ENCODE measurements around the gene SYNJ2.
"Not testable (repeated sequence)": the region's sequence is repeated elsewhere in the genome, so short reads cannot be mapped to it uniquely, and the experiment has no call there.

SYNJ2 gene

DNA sequence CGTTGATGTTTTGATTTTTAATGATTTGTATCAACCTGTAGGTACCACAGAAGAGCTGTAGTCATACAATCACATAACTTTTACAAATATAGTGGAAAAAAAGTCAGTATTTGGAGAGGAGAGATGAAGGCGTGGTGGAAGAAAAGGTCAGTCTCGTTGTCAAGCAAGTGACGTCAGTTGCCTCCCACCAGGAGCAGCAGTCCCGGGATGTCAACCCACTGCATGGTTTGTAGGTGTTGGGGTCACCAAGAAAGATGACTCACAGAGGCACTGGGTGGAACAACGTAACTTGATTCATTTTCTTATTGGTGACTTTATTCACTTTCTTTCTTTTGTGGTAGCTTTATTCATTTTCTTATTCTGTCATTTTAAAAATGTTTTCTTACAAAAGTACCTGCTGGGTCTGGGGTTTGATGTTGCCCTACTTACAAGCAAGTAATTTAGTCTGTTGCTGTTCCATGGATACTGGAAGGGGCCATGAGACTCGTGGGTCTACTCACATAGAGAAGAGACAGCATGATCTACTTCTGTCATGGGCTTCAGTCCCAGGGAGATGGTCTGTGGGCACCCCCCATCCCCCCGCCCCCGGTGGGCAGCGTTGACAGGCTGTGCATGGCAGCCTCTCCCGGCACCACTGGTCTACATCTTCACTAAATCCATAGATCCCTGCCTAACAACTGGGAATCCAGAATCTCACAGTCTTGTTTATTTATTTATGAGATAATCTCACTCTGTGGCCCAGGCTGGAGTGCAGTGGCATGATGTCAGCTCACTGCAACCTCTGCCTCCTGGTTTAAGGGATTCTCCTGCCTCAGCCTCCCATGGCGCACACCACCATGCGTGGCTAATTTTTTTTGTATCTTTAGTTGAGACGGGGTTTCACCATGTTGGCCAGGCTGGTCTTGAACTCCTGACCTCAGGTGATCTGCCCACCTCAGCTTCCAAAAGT, 36.4 kb upstream of the SYNJ2 start:
- Histone ChIP-seq H3K4me2 (no peak overlapping the region), H3K27ac (no peak overlapping the region), H4K20me1 (ENCODE audit: insufficient read depth) (no peaks in the 10 kb centered on the region), H3K9ac (no peak overlapping the region), H3K4me1 (ENCODE audit: low read depth, poor library complexity, severe bottlenecking) (no peaks in the 10 kb centered on the region), H3K4me3 (IDR thresholded peaks at IDR 0.05; ENCODE audit: insufficient read depth, low read depth, low read length) (no peak overlapping the region), H2AFZ (ENCODE audit: low read depth) (no peak overlapping the region), H3K79me2 (ENCODE audit: insufficient read depth, low read depth) (no peaks in the 10 kb centered on the region), H3K36me3 (ENCODE audit: insufficient read depth) (no peaks in the 10 kb centered on the region), H3K27me3 (ENCODE audit: insufficient read depth, low read depth) (no peaks in the 10 kb centered on the region)
- TF ChIP-seq, protein P1, sequence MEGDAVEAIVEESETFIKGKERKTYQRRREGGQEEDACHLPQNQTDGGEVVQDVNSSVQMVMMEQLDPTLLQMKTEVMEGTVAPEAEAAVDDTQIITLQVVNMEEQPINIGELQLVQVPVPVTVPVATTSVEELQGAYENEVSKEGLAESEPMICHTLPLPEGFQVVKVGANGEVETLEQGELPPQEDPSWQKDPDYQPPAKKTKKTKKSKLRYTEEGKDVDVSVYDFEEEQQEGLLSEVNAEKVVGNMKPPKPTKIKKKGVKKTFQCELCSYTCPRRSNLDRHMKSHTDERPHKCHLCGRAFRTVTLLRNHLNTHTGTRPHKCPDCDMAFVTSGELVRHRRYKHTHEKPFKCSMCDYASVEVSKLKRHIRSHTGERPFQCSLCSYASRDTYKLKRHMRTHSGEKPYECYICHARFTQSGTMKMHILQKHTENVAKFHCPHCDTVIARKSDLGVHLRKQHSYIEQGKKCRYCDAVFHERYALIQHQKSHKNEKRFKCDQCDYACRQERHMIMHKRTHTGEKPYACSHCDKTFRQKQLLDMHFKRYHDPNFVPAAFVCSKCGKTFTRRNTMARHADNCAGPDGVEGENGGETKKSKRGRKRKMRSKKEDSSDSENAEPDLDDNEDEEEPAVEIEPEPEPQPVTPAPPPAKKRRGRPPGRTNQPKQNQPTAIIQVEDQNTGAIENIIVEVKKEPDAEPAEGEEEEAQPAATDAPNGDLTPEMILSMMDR (conservative IDR thresholded peaks at IDR 0.05; ENCODE audit: low read depth, low read length): no peak

DNA sequence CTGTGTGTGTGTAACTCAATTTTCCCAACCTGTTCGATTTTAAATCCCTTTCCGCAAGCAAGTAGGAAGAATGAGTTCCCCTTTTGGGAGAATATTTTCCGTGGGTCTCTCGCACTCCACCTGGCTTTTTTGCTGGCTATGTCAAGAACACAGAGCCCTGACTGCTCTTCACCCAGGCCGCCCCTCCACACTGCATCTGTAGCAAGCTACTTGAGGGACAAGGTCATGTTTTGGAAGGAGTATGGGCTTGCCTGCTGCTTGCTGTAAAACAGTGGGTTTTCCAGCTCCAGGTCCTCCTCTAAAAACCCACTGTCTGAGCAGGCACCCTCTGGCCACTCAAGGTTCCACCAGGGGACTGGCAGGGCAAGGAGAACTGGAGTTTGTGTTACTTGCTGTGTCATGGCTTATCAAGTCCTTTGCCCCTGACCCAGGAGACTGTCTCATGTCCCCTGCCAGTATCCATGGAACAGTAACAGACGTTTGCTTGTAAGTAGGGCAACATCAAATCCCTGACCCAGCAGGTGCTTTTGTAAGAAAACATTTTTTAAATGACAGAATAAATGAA, 35.5 kb upstream of the SYNJ2 start:
- Histone ChIP-seq H3K4me1 (ENCODE audit: low read depth, poor library complexity, severe bottlenecking) (no peaks in the 10 kb centered on the region), H3K27ac (no peak overlapping the region), H4K20me1 (ENCODE audit: insufficient read depth) (no peaks in the 10 kb centered on the region), H3K79me2 (ENCODE audit: insufficient read depth, low read depth) (no peaks in the 10 kb centered on the region), H3K27me3 (ENCODE audit: insufficient read depth, low read depth) (no peaks in the 10 kb centered on the region), H3K4me3 (IDR thresholded peaks at IDR 0.05; ENCODE audit: insufficient read depth, low read depth, low read length) (no peak overlapping the region), H2AFZ (ENCODE audit: low read depth) (no peak overlapping the region), H3K9ac (no peak overlapping the region), H3K4me2 (no peak overlapping the region), H3K36me3 (ENCODE audit: insufficient read depth) (no peaks in the 10 kb centered on the region)
- TF ChIP-seq, protein P1 (conservative IDR thresholded peaks at IDR 0.05; ENCODE audit: low read depth, low read length): no peak

DNA sequence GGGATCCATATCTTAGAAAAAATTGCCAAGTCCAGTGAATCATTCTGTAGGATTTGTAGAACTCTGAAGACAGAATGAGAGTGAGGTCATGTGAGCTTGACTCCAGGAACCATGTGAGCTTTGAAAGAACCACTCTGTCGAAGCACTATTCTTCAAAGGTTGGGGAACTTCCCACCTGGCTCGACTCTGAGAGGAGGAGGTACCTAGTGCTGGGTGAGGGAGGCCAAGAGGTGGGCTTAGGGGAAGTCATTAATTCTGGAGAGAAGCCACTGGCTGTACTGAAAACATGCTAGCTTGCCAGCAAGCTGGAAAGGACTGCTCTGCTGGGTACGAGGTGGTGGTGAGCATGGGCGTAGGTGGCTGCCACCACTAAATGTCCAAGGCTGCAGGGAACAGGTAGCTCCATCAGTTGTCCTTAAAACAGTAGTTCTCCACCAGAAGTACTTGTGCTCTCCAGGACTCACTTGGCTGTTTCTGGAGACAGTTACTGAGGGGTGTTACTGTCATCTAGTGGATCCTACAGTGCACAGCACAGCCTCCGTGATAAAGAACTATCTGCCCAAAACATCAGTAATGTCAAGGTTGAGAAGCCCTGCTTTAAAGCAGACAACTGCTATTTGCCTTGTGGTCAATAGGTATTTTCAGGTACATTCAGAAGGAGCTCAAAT, 34.7 kb upstream of the SYNJ2 start:
- no peaks in the 10 kb centered on the region for H4K20me1 ChIP-seq (ENCODE audit: insufficient read depth)
- H3K27me3 ChIP-seq (ENCODE audit: insufficient read depth, low read depth): no peaks in the 10 kb centered on the region
- H3K4me1 ChIP-seq (ENCODE audit: low read depth, poor library complexity, severe bottlenecking): no peaks in the 10 kb centered on the region
- H2AFZ ChIP-seq (ENCODE audit: low read depth): no peak overlapping the region
- H3K4me2 ChIP-seq: no peak overlapping the region
- TF ChIP-seq, protein P1 (conservative IDR thresholded peaks at IDR 0.05; ENCODE audit: low read depth, low read length): peak; percentile 48; the same call in 1 of the 2 replicates
- H3K9ac ChIP-seq: no peak overlapping the region
- H3K4me3 ChIP-seq (IDR thresholded peaks at IDR 0.05; ENCODE audit: insufficient read depth, low read depth, low read length): no peak overlapping the region
- no peak overlapping the region for H3K27ac ChIP-seq
- H3K36me3 ChIP-seq (ENCODE audit: insufficient read depth): no peaks in the 10 kb centered on the region
- no peaks in the 10 kb centered on the region for H3K79me2 ChIP-seq (ENCODE audit: insufficient read depth, low read depth)

DNA sequence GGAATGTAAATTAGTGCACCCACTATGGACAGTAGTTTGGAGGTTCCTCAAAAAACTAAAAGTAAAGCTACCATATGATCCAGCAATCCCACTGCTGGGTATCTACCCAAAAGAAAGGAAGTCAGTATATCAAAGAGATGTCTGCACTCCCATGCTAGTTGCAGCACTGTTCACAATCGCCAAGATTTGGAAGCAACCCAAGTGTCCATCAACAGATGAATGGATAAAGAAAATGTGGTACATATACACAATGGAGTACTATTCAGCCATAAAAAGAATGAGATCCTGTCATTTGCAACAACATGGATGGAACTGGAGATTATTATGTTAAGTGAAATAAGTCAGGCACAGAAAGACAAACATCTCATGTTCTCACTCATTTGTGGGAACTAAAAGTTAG, 30.8 kb upstream of the SYNJ2 start:
- not testable (repeated sequence) for H3K4me1 ChIP-seq (ENCODE audit: low read depth, poor library complexity, severe bottlenecking); H2AFZ ChIP-seq (ENCODE audit: low read depth); H3K27me3 ChIP-seq (ENCODE audit: insufficient read depth, low read depth); H3K9ac ChIP-seq; H4K20me1 ChIP-seq (ENCODE audit: insufficient read depth); H3K4me3 ChIP-seq (IDR thresholded peaks at IDR 0.05; ENCODE audit: insufficient read depth, low read depth, low read length); H3K4me2 ChIP-seq; H3K36me3 ChIP-seq (ENCODE audit: insufficient read depth); H3K79me2 ChIP-seq (ENCODE audit: insufficient read depth, low read depth); H3K27ac ChIP-seq
